Testis (tissue), 2 donors: ENCODE data around the gene ADAMTS14.

Experiments
- POLR2A ChIP-seq: fragments of 450-650 bp; IDR thresholded peaks from one replicate; pipeline ENCODE4 v1.6.1; 2017; ENCODE audit warnings: antibody characterized with exemption, mild to moderate bottlenecking, moderate library complexity
- TF ChIP-seq, protein P1 (sequence below), 3 experiments: fragments of 450-650 bp in 2 of 3; fragments of 200-600 bp in 1 of 3; sonication (generic) in 1 of 3; IDR thresholded peaks; one replicate each; pipeline ENCODE4 v1.5.1; 2016 to 2019; ENCODE audit warnings: antibody characterized with exemption in 3 of 3, mild to moderate bottlenecking in 2 of 3, moderate library complexity in 1 of 3

DNA sequence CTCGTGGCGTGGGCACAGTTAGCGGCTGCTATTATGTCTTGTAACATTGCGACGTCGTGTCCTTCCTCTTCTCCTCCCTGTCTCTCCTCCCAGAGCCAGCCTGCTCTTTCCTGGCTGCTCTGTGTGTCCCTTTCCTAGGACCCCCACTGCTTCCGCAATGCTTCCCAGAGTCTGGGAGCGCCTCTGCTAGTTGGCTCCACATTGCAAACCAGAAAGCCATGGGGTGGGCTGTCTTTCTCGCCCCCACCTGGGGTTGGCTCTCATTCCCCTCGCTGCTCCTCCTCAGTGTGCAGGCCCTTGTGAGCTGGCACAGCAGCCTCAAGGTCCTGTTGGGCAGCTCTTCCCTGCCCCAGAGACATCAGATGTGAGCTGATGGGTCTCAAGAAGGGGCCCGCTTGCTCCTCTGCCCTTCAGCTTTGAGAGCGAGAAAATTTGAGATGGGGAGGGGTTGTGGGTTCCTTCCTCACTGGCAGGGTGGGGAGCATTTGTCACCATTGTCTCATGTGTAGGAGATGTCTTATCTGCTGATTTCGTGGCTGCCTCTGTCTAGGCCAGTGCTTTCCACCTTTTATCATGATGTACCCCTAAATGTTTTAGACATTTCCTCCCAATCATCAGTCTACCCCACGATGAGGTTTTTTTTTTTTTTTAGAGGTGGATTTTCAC, 3.3 kb downstream of the ADAMTS14 start:
- TF ChIP-seq POLR2A, result no peak
- TF ChIP-seq, protein P1, sequence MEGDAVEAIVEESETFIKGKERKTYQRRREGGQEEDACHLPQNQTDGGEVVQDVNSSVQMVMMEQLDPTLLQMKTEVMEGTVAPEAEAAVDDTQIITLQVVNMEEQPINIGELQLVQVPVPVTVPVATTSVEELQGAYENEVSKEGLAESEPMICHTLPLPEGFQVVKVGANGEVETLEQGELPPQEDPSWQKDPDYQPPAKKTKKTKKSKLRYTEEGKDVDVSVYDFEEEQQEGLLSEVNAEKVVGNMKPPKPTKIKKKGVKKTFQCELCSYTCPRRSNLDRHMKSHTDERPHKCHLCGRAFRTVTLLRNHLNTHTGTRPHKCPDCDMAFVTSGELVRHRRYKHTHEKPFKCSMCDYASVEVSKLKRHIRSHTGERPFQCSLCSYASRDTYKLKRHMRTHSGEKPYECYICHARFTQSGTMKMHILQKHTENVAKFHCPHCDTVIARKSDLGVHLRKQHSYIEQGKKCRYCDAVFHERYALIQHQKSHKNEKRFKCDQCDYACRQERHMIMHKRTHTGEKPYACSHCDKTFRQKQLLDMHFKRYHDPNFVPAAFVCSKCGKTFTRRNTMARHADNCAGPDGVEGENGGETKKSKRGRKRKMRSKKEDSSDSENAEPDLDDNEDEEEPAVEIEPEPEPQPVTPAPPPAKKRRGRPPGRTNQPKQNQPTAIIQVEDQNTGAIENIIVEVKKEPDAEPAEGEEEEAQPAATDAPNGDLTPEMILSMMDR (IDR thresholded peaks at IDR 0.05), result no peak
